HL-60/S4 treated with phorbol 12-myristate 13-acetate at 8.2 ng/mL for 4 days and 3 days (cell line): ENCODE results near the gene ITPRID2.

Experiments
- in situ Hi-C: fragments of 300-500 bp; cut with MboI; formaldehyde crosslinking; loops from 2 replicates; pipeline ENCODE4 v1.15.0; 2022; ENCODE audit warnings: low sequenced_read_pairs

Gene ITPRID2

GRCh38 chr2:181891258-181891965 lies at the start of gene ITPRID2:
Gene ITPRID2, plus strand, starts transcription at chr2:181891730. Its CDS starts 337 bp downstream, at chr2:181892067.
- in situ Hi-C loops, result no loop called here

DNA sequence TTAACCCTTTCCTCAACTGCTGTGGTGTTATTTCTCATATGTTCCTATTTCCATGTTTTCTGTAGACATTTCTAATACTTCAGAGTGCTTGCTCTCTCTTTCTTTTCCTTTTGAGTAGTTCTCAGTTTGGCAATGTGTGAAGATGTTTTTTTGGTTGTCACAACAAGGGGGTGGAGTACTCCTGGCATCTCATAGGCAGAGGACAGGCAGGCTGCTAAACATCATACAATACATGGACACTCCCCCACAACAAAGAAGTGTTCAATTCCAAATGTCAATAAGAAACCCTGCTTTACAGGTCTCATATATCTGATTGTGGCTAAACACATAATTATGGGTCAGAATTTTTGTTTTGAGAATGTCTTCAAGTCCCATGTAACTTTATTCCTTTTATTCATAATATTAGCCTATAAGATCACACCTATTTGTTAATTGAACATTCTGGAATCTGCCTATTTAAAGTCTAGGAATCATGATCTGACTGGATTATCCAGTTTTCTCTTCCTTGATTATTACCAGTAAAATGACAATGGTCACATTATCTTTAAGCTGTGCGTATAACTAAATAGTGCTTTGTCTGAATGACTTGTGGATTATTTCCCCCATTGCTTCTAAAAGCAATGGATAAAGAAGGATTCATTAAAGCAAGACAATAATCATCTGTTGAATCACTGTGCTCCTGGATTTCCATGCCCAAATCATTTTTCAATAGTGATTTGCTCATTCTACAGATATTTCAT lies 46.8 kb upstream of the ITPRID2 start:
- in situ Hi-C loops, result no loop called here

GRCh38 chr2:181846399-181847197 lies 44.9 kb upstream of the ITPRID2 start:
- in situ Hi-C loops, result no loop called here

DNA sequence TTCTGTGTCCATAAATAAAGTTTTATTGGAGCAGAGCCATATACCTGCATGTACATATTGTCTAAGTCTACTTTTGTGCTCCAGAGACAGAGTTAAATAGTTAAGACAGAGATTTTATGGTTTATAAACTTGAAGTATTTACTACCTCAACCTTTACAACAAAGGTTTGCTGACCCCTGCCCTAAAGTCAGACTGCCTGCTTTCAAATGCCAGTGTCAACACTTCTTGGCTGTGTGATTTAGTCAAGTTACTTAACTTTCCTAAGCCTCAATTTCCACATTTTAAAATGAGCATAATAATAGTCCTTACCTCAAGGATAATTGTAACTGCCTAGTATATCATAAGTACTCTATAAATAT lies 44.4 kb upstream of the ITPRID2 start:
- in situ Hi-C loops, result no loop called here

GRCh38 chr2:181847702-181848101 lies 43.8 kb upstream of the ITPRID2 start:
- in situ Hi-C loops, result no loop called here

DNA sequence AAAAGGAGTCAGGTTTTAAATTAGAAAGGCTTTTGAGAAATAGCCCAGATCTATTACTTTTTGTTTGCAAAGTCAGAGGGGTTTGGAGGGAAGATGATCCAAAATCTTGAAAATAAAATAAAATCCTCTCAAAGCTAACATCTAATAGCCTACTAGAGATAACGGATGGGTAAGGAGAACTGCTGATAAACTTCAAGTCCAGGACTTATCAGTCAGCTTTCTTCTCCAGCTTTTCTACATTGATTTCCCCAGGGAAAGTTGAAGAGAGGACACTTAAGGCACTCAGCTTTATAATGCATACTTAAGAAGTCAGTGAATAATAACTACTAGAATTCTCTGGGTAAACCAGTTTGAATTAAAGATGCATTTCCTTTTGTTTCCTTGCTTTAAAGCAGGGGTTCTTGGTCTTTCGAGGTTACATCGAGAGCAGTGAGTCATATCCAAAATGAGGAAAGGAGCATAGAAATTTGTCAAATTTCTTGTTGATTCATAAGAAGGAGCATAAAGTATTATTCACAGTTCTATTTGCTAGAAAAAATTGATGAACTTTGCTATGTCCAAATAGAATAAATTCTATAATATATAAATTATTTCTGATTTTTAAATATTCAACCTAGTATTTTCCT lies 43.2 kb upstream of the ITPRID2 start:
- in situ Hi-C loops, result no loop called here

- in situ Hi-C loops, result no loop called here
Observed at GRCh38 chr2:181849601-181850000, 41.9 kb upstream of the ITPRID2 start.

DNA sequence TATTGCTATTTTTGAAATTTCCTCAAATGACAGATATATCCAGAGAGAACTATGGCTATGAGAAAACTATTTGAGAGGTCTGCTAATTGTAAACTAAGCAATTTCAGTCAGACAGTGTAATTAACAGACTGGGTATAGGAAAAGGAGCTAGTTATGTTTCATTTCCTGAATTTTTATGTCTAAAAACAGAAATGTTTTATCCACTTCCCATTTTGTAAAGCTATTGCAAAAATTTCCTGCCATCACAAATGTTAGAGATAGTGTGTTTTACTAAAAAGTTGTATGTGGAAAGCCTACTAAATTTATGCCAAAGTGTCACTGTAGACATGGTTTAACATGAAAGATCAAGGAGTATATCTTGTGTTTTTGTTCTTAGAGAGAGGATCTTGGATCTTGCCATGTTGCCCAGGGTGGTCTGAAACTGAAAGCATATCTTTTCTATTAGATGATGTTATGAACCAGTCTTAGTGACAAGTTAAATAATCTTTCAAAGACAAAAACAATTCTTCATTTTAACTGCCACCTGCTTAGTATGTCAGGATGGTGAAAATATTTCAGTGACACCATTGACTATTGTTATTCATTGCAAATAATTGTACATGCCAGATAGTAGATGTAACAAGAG lies 40.5 kb upstream of the ITPRID2 start:
- in situ Hi-C loops, result no loop called here

DNA sequence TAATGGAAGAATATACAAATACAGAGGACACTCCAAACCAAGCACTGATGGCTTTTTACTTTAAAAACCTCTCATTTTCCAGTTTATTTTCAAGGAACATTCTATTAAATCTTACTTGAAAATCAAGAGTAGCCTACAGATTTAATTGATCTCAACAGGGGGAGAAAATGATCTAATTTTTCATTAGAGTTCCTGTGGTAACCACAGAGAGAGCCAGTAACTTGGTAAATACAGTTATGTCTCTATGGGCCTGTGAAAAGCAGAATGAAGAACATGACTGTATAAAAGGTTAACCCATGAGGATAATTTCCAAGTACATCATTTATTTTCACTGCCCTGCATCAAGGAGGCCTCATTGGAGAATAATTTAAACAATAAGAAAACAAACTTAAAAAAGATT lies 39.8 kb upstream of the ITPRID2 start:
- in situ Hi-C loops, result no loop called here

DNA sequence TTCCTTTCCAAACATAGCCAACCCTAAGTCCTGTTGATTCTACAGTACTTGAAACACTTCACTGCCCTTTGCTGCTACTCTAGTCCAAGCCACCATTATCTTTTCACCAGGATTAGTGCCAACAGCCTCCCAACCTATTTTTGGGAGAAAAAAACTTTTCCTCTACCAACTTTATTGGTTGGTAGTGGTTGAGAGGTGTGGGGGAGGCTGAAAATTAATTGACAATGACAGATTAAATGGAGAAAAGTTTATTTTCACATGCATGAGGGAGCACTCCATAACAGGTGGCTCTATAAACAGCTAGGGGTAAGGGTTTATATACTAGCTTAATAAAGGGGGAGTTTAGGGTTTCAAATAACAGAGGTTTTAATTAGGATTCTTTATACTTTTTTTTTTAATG lies 37.8 kb upstream of the ITPRID2 start:
- in situ Hi-C loops, result no loop called here

GRCh38 chr2:181857483-181857882 lies 34.0 kb upstream of the ITPRID2 start:
- in situ Hi-C loops, result no loop called here

DNA sequence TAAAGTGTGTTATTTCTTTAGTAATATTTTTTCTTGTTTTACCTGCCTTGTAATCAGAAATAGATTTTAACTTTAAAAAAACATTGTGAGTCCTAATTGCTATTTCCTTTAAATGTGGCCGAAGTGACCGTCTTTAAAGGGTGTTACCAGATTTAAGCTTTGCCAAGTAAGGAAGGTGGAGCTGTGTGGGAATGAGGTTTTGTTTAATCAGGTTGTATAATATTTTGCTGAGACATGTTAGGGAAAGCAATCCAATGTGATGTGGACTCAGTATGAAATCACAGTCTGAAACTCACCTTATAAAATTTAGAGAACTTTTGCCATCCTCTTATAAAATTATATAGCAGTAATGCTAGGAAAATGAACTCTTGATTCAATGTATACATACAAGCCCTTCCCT lies 32.9 kb upstream of the ITPRID2 start:
- in situ Hi-C loops, result no loop called here

- in situ Hi-C loops, result no loop called here
Observed at GRCh38 chr2:181859123-181859522, 32.4 kb upstream of the ITPRID2 start.

DNA sequence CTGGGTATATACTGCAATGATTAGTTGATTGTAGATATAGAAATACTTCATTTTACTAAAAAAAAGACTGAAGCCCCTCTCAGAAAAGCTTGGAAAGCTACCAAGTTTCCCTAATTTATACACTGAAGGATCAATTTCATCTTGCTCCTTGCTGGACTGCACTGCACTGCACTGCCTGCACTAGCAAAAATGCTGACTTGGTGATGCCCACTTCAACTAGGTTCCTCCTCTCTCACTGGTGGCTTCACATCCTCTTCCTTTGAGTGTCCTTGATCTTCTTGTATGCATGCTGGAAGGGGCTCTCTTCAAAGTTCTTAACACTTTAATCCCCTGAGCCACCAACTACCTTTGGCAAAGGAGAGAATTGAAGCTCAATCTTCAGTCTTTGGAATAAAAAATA lies 31.7 kb upstream of the ITPRID2 start:
- in situ Hi-C loops, result no loop called here

- in situ Hi-C loops, result no loop called here
Observed at GRCh38 chr2:181861379-181861778, 30.2 kb upstream of the ITPRID2 start.

GRCh38 chr2:181862583-181863281 lies 28.8 kb upstream of the ITPRID2 start:
- in situ Hi-C loops, result no loop called here

- in situ Hi-C loops, result no loop called here
Observed at GRCh38 chr2:181872178-181872577, 19.4 kb upstream of the ITPRID2 start.

GRCh38 chr2:181876614-181877063 lies 14.9 kb upstream of the ITPRID2 start:
- in situ Hi-C loops, result no loop called here

GRCh38 chr2:181877181-181877664 lies 14.3 kb upstream of the ITPRID2 start:
- in situ Hi-C loops, result no loop called here

DNA sequence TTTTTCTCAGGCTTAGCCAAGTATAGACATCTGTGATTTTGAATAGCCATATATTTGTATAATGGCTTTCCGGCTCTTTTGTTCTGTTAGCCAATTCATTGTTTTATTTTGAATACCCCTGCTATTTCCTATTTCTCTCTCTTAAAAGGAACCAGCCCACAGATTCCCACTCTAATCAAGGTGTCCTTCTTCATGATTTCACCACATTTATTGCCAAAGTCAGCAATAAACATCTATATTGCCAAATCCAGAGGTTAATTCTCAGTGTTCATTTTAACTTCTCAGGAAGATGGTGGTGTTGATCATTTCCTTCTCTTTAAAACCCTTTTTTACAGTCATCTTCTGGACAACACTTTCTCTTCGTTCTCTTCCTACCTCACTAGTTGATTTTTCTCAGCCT lies 13.1 kb upstream of the ITPRID2 start:
- in situ Hi-C loops, result no loop called here
